HG02610 (cell line): ENCODE data around the gene SLC44A3.

Experiments used
- ATAC-seq: cut with Tn5 transposase; IDR thresholded peaks from one replicate; pipeline ENCODE4 v1.9.1; 2021; ENCODE audit warnings: mild to moderate bottlenecking, moderate library complexity; ENCODE audit not compliant: unreplicated experiment

The SLC44A3 gene

GRCh38 chr1:94801919-94802546, 18.1 kb upstream of the SLC44A3 start:
- peak; percentile 89 for ATAC-seq

GRCh38 chr1:94803106-94803505, 17.1 kb upstream of the SLC44A3 start:
- ATAC-seq = no peak

- ATAC-seq = no peak
These were observed 16.4 kb upstream of the SLC44A3 start for GRCh38 chr1:94803517-94804441.

GRCh38 chr1:94804442-94804837, 15.7 kb upstream of the SLC44A3 start:
- ATAC-seq = no peak

- ATAC-seq = peak; percentile 51
These were observed 14.2 kb upstream of the SLC44A3 start for GRCh38 chr1:94805912-94806311.

- ATAC-seq = no peak
These were observed 13.7 kb upstream of the SLC44A3 start for GRCh38 chr1:94806441-94806871.

- no peak for ATAC-seq
These were observed 12.2 kb upstream of the SLC44A3 start for GRCh38 chr1:94807742-94808491.

GRCh38 chr1:94808669-94809068, 11.5 kb upstream of the SLC44A3 start:
- ATAC-seq = no peak

- ATAC-seq = no peak
These were observed 7.2 kb upstream of the SLC44A3 start for GRCh38 chr1:94812985-94813384.

- no peak for ATAC-seq
These were observed 4.1 kb upstream of the SLC44A3 start for GRCh38 chr1:94816030-94816429.

GRCh38 chr1:94817712-94818111, 2.4 kb upstream of the SLC44A3 start:
- ATAC-seq = no peak

- no peak for ATAC-seq
These were observed 766 bp upstream of the SLC44A3 start for GRCh38 chr1:94819238-94819944.

- no peak for ATAC-seq
These were observed 779 bp downstream of the SLC44A3 start for GRCh38 chr1:94820936-94821335.

GRCh38 chr1:94821636-94822305, 1.6 kb downstream of the SLC44A3 start:
- no peak for ATAC-seq

GRCh38 chr1:94823116-94823515, 3.0 kb downstream of the SLC44A3 start:
- no peak for ATAC-seq

- no peak for ATAC-seq
These were observed 5.8 kb downstream of the SLC44A3 start for GRCh38 chr1:94825936-94826335.

GRCh38 chr1:94827434-94827833, 7.3 kb downstream of the SLC44A3 start:
- no peak for ATAC-seq

- no peak for ATAC-seq
These were observed 8.1 kb downstream of the SLC44A3 start for GRCh38 chr1:94828251-94828650.

GRCh38 chr1:94831641-94832040, 11.5 kb downstream of the SLC44A3 start:
- no peak for ATAC-seq

GRCh38 chr1:94832446-94832845, 12.3 kb downstream of the SLC44A3 start:
- ATAC-seq = no peak
